ENCODE measurements around the gene PEX10.

Gene PEX10

DNA sequence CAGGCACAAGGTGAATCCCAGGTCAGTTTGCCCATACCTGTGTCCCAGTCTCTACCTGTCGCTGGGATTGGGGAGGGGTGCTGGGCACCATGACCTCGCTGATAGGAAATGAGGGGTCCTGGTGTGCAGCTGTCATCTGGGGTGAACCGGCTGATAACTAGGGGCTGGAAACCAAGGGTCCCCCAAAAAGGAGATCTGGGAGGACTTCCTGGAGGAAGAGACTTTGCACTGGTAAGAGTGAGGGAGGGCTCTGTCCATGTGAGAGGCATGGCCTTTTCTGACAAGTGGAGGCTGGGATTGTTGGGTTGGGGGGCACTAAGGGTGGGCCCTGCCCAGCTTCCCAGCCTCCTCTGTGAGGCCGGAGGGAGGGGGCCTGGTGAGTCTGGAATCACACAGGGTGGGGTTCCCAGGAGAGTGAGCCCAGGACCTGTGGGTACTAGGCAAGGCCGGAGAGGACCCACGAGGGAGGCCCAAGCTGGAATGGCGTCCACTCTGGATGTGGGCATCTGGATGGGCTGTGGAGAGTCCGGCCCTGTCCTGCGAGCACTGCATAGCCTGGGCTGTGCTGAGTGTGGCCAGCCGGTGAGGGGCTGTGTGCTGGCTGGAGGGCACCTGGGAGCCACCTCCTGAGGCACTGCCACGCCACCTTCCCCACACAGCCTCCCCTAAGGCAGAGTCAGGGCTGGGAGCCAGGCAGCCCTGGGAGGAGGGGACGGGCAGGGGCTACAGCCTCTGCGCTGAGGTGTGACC, 4.9 kb upstream of the PEX10 start:
- no peak for DNase-seq (ENCODE audit: low read depth)
- TF ChIP-seq, protein P1, sequence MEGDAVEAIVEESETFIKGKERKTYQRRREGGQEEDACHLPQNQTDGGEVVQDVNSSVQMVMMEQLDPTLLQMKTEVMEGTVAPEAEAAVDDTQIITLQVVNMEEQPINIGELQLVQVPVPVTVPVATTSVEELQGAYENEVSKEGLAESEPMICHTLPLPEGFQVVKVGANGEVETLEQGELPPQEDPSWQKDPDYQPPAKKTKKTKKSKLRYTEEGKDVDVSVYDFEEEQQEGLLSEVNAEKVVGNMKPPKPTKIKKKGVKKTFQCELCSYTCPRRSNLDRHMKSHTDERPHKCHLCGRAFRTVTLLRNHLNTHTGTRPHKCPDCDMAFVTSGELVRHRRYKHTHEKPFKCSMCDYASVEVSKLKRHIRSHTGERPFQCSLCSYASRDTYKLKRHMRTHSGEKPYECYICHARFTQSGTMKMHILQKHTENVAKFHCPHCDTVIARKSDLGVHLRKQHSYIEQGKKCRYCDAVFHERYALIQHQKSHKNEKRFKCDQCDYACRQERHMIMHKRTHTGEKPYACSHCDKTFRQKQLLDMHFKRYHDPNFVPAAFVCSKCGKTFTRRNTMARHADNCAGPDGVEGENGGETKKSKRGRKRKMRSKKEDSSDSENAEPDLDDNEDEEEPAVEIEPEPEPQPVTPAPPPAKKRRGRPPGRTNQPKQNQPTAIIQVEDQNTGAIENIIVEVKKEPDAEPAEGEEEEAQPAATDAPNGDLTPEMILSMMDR (IDR thresholded peaks at IDR 0.05; ENCODE audit: control insufficient read depth, extremely low read depth, insufficient read depth) = no peak
- H3K4me3 ChIP-seq (ENCODE audit: low read depth, low read length) = peak overlapping the region; percentile 27

DNA sequence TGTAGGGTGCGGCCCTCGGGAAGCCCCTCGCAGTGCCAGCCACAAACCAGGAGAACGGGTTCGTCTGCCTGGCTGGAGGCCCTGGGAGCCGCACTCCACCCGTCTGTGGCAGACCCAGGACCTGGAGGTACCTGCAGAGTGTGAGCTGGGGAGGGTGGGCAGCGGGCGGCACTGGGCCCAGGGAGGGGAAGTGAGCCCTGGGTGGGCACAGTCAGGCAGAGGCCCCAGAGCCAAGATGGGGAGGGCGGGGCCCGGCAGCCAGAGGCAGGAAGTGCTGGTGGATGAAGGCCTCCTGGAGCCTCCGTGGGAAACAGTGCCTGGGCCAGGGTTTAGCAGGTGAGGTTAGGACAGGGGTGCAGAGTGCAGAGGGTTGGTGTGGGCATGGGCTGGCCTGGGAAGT, 4.0 kb upstream of the PEX10 start:
- DNase-seq (ENCODE audit: low read depth) = no peak
- peak overlapping the region; percentile 27 for H3K4me3 ChIP-seq (ENCODE audit: low read depth, low read length)
- TF ChIP-seq, protein P1 (IDR thresholded peaks at IDR 0.05; ENCODE audit: control insufficient read depth, extremely low read depth, insufficient read depth) = no peak

- TF ChIP-seq, protein P1 (IDR thresholded peaks at IDR 0.05; ENCODE audit: control insufficient read depth, extremely low read depth, insufficient read depth) = no peak
- H3K4me3 ChIP-seq (ENCODE audit: low read depth, low read length) = no peak overlapping the region
- DNase-seq (ENCODE audit: low read depth) = no peak
Measured at GRCh38 chr1:2415801-2416208, 3.4 kb upstream of the PEX10 start.

GRCh38 chr1:2415337-2415736, 3.0 kb upstream of the PEX10 start:
- DNase-seq (ENCODE audit: low read depth) = peak; percentile 49
- TF ChIP-seq, protein P1 (IDR thresholded peaks at IDR 0.05; ENCODE audit: control insufficient read depth, extremely low read depth, insufficient read depth) = no peak
- H3K4me3 ChIP-seq (ENCODE audit: low read depth, low read length) = no peak overlapping the region

DNA sequence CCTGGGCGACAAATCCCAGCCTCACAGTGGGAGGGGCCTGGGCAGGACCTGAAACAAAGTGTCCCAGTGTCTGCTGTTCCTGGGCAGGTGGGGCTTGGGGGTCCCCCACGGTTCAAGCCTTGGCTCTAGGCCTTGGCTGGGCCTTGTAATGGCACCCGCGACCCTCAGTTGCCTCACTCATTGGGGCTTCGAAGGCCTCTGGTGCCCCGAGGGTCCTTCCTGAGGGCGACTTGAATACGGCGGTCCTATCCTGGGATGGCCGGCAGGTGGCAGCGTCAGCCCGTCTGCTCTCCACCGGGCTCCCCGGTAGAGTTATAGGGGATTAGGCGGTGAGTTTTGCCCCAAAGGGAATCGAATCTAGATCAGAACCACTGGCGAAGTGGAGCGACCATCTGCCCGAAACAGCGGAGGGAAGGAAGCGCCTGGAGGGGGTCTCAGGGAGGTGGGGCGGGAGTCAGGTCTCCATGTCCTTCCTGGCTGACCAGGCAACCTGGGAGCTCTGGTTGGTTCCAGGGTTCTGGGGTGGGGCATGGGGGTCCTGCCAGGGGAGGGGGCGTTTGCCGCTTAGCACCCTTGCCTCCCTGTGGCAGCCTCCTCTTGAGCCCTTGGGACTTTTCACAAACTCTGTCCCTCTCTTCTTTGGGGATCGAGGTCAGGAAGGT, 2.1 kb upstream of the PEX10 start:
- no peak for DNase-seq (ENCODE audit: low read depth)
- H3K4me3 ChIP-seq (ENCODE audit: low read depth, low read length) = peak overlapping the region; percentile 64
- TF ChIP-seq, protein P1 (IDR thresholded peaks at IDR 0.05; ENCODE audit: control insufficient read depth, extremely low read depth, insufficient read depth) = peak; percentile 82

- TF ChIP-seq, protein P1 (IDR thresholded peaks at IDR 0.05; ENCODE audit: control insufficient read depth, extremely low read depth, insufficient read depth) = no peak
- peak overlapping the region; percentile 64 for H3K4me3 ChIP-seq (ENCODE audit: low read depth, low read length)
- no peak for DNase-seq (ENCODE audit: low read depth)
Measured at GRCh38 chr1:2413495-2414296, 1.3 kb upstream of the PEX10 start.
